Trophoblast cell (in vitro differentiated cells and primary cell): ENCODE measurements around the gene GLYATL3.

Source experiments
- DNase-seq, 2 donors: peaks; one replicate each; pipeline ENCODE4 v3.0.0-alpha.2; 2016
- H2AFZ ChIP-seq: 2 replicates; pipeline ENCODE4 v1.6.1; 2013; ENCODE audit warnings: low read length, moderate library complexity, mild to moderate bottlenecking; ENCODE audit not compliant: insufficient read depth, poor library complexity
- H2AK5ac ChIP-seq: 2 replicates; pipeline ENCODE4 v1.6.1; 2013; ENCODE audit warnings: mild to moderate bottlenecking, low read length
- H2BK120ac ChIP-seq: 2 replicates; pipeline ENCODE4 v1.6.1; 2013; ENCODE audit warnings: low read length, mild to moderate bottlenecking, moderate library complexity; ENCODE audit not compliant: insufficient read depth, poor library complexity
- H2BK12ac ChIP-seq: 2 replicates; pipeline ENCODE4 v1.6.1; 2013; ENCODE audit warnings: mild to moderate bottlenecking, low read length, moderate library complexity
- H2BK5ac ChIP-seq: 2 replicates; pipeline ENCODE4 v1.6.1; 2013; ENCODE audit warnings: low read length, low read depth, moderate library complexity, mild to moderate bottlenecking; ENCODE audit not compliant: poor library complexity
- H3K14ac ChIP-seq: 2 replicates; pipeline ENCODE4 v1.6.1; 2013; ENCODE audit warnings: mild to moderate bottlenecking, low read length
- H3K18ac ChIP-seq: 2 replicates; pipeline ENCODE4 v1.6.1; 2013; ENCODE audit warnings: mild to moderate bottlenecking, low read length
- H3K23ac ChIP-seq: 2 replicates; pipeline ENCODE4 v1.6.1; 2013; ENCODE audit warnings: low read length
- H3K27ac ChIP-seq: 2 replicates; pipeline ENCODE4 v1.5.1; 2013; ENCODE audit warnings: low read depth, mild to moderate bottlenecking, inconsistent platforms, low read length, moderate library complexity
- H3K27me3 ChIP-seq: 2 replicates; pipeline ENCODE4 v1.6.1; 2013; ENCODE audit warnings: inconsistent platforms, mild to moderate bottlenecking, low read length, moderate library complexity; ENCODE audit not compliant: insufficient read depth
- H3K36me3 ChIP-seq, 2 experiments: 1 replicate in 1 of 2; 2 replicates in 1 of 2; pipeline ENCODE4 v1.6.1; 2013; ENCODE audit warnings: low read length in 2 of 2, mild to moderate bottlenecking in 2 of 2, moderate library complexity in 1 of 2; ENCODE audit not compliant: insufficient read depth in 2 of 2, control insufficient read depth in 1 of 2
- H3K4ac ChIP-seq: 2 replicates; pipeline ENCODE4 v1.6.1; 2013; ENCODE audit warnings: low read depth, mild to moderate bottlenecking, low read length, moderate library complexity
- H3K4me1 ChIP-seq, 2 experiments: 1 replicate in 1 of 2; 2 replicates in 1 of 2; pipeline ENCODE4 v1.6.1; 2013; ENCODE audit warnings: low read length in 2 of 2, mild to moderate bottlenecking in 2 of 2, moderate library complexity in 1 of 2; ENCODE audit not compliant: insufficient read depth in 2 of 2, control insufficient read depth in 1 of 2
- H3K4me2 ChIP-seq: 2 replicates; pipeline ENCODE4 v1.6.1; 2013; ENCODE audit warnings: inconsistent platforms, mild to moderate bottlenecking, low read length, moderate library complexity
- H3K4me3 ChIP-seq: 2 replicates; pipeline ENCODE4 v1.5.1; 2013; ENCODE audit warnings: mild to moderate bottlenecking, low read depth, low read length, inconsistent platforms
- H3K79me1 ChIP-seq: one replicate; pipeline ENCODE4 v1.6.1; 2013; ENCODE audit warnings: low read length
- H3K79me2 ChIP-seq: 2 replicates; pipeline ENCODE4 v1.6.1; 2013; ENCODE audit warnings: low read length, mild to moderate bottlenecking; ENCODE audit not compliant: control insufficient read depth, insufficient read depth, poor library complexity
- H3K9ac ChIP-seq: 2 replicates; pipeline ENCODE4 v1.6.1; 2013; ENCODE audit warnings: mild to moderate bottlenecking, low read length
- H3K9me3 ChIP-seq: 2 replicates; pipeline ENCODE4 v1.6.1; 2013; ENCODE audit warnings: low read depth, mild to moderate bottlenecking, control low read depth, inconsistent platforms, low read length; ENCODE audit not compliant: insufficient read depth
- H4K12ac ChIP-seq: 2 replicates; pipeline ENCODE4 v1.6.1; 2013; ENCODE audit warnings: low read depth, mild to moderate bottlenecking, low read length, moderate library complexity
- H4K8ac ChIP-seq: 2 replicates; pipeline ENCODE4 v1.6.1; 2013; ENCODE audit warnings: low read depth, mild to moderate bottlenecking, low read length, moderate library complexity
- H4K91ac ChIP-seq: one replicate; pipeline ENCODE4 v1.6.1; 2013; ENCODE audit warnings: low read depth, mild to moderate bottlenecking, low read length, moderate library complexity
- WGBS: extraction: QIAGEN DNeasy Blood & Tissue Kit; methylation state at CpG from one replicate; pipeline ENCODE4 v1.1.7; 2013; ENCODE audit warnings: missing lambda C conversion rate; ENCODE audit not compliant: insufficient read length, insufficient coverage; ENCODE audit errors: extremely low coverage; 5-methylcytosine and 5-hydroxymethylcytosine counted together

The GLYATL3 gene

GRCh38 chr6:49540614-49541013, 40.9 kb downstream of the GLYATL3 start:
- Histone ChIP-seq H4K12ac (no peak overlapping the region), H3K27me3 (no peaks in the 10 kb centered on the region), H3K36me3 (no peaks in the 10 kb centered on the region), H3K23ac (no peak overlapping the region), H3K9ac (no peak overlapping the region), H3K4me2 (no peak overlapping the region), H4K8ac (no peak overlapping the region), H3K4me1 (no peaks in the 10 kb centered on the region), H3K14ac (no peak overlapping the region), H2BK120ac (no peak overlapping the region), H2AFZ (no peak overlapping the region), H2AK5ac (no peak overlapping the region), H3K18ac (no peak overlapping the region), H4K91ac (no peak overlapping the region), H3K79me2 (no peaks in the 10 kb centered on the region), H3K27ac (no peak overlapping the region), H3K4me3 (no peak overlapping the region), H3K9me3 (no peaks in the 10 kb centered on the region), H2BK12ac (no peak overlapping the region), H3K4ac (no peak overlapping the region), H3K79me1 (no peaks in the 10 kb centered on the region), H2BK5ac (no peak overlapping the region)
- peak in 1 of 2 donors; percentile 23 for DNase-seq

- H4K8ac ChIP-seq, result no peak overlapping the region
- H2BK5ac ChIP-seq, result no peak overlapping the region
- no peaks in the 10 kb centered on the region for H3K79me1 ChIP-seq
- no peak overlapping the region for H3K27ac ChIP-seq
- no peak overlapping the region for H3K9ac ChIP-seq
- H3K18ac ChIP-seq, result no peak overlapping the region
- H3K23ac ChIP-seq, result no peak overlapping the region
- H3K14ac ChIP-seq, result no peak overlapping the region
- no peaks in the 10 kb centered on the region for H3K36me3 ChIP-seq
- no peak overlapping the region for H2AK5ac ChIP-seq
- no CpG with 5 or more reads among the region's 1 CpG for WGBS
- H3K4ac ChIP-seq, result no peak overlapping the region
- no peak overlapping the region for H3K4me3 ChIP-seq
- H3K9me3 ChIP-seq, result no peaks in the 10 kb centered on the region
- no peaks in the 10 kb centered on the region for H3K27me3 ChIP-seq
- no peak overlapping the region for H4K91ac ChIP-seq
- no peaks in the 10 kb centered on the region for H3K79me2 ChIP-seq
- H3K4me2 ChIP-seq, result no peak overlapping the region
- H2BK120ac ChIP-seq, result no peak overlapping the region
- H4K12ac ChIP-seq, result no peak overlapping the region
- H2BK12ac ChIP-seq, result no peak overlapping the region
- H3K4me1 ChIP-seq, result no peaks in the 10 kb centered on the region
- no peak overlapping the region for H2AFZ ChIP-seq
- peak; percentile 41 to 89 for DNase-seq
These were observed 41.5 kb downstream of the GLYATL3 start for GRCh38 chr6:49541210-49541724.

DNA sequence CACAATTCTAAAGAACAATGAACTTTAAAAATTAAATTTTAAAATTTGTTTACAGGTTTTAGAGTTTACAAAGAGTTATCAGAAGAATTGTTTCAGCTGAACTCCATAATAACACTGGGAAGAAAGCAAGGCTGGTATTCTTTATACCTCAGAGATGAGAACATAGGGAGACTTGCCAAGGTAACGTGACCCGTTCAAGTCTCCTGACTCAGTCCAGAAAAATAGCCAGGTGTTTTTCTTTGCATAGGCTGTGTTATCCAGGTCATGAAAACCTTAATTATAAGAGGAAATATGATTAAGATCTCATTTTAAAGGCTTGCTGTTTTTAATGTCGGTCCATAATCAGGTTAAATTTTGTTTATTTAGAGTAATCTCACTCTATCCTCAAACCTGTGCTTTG, 42.2 kb downstream of the GLYATL3 start:
- Histone ChIP-seq H3K27ac (no peak overlapping the region), H3K9ac (no peak overlapping the region)
- no CpG with 5 or more reads among the region's 3 CpGs for whole genome bisulfite sequencing

DNA sequence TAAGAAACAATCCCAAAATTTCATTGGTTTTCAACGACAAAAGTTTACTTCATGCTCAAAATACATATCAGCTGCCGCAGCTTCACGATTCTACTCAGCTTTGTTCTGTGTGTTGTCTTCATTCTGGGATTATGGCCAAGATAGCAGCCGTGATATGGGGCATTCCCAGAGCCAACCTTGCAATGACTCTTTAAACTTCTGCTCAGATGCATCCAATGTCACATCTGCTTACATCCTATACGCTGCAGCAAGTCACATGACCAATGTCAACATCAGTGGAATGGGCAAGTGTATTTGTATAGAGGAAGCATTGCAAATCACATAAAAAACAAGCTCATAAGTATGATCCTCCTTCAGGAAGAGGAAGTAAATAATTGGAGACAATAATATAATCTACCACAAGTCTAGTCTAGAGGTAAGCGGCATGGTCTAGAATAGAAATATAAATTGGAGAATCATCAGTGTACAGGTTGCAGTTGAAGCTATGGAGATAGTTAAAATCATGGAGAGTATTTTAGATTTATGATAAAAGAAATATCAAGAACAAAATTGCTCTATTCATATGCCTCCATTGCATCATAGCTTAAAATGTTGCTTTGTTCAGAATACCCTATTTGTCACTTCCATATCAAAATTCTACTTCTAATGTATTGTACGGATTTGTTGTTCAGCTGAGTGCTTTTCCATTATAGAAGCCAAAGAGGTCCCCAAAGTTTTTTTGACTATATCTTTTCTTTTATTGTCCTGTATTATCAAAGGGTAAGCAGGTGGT, 43.5 kb downstream of the GLYATL3 start:
- Histone ChIP-seq H4K12ac (no peak overlapping the region), H3K4me2 (no peak overlapping the region), H3K9ac (no peak overlapping the region), H2BK120ac (no peak overlapping the region), H3K36me3 (no peaks in the 10 kb centered on the region), H3K23ac (no peak overlapping the region), H2AK5ac (no peak overlapping the region), H3K27ac (no peak overlapping the region), H4K8ac (no peak overlapping the region), H2BK5ac (no peak overlapping the region), H3K9me3 (no peaks in the 10 kb centered on the region), H3K79me1 (no peaks in the 10 kb centered on the region), H4K91ac (no peak overlapping the region), H2BK12ac (no peak overlapping the region), H3K14ac (no peak overlapping the region), H3K4me1 (no peaks in the 10 kb centered on the region), H3K18ac (no peak overlapping the region), H3K4me3 (no peak overlapping the region), H2AFZ (no peak overlapping the region), H3K79me2 (no peaks in the 10 kb centered on the region), H3K27me3 (no peaks in the 10 kb centered on the region), H3K4ac (no peak overlapping the region)
- no CpG with 5 or more reads among the region's 7 CpGs for WGBS
- DNase-seq, result no peak

More for the DNA sequence above, 42.2 kb downstream of the GLYATL3 start:
- H3K4me1 ChIP-seq, result no peaks in the 10 kb centered on the region
- no peaks in the 10 kb centered on the region for H3K27me3 ChIP-seq
- H2BK12ac ChIP-seq, result no peak overlapping the region
- H3K79me2 ChIP-seq, result no peaks in the 10 kb centered on the region
- H3K4me3 ChIP-seq, result no peak overlapping the region
- no peaks in the 10 kb centered on the region for H3K79me1 ChIP-seq
- no peak overlapping the region for H3K23ac ChIP-seq
- no peaks in the 10 kb centered on the region for H3K9me3 ChIP-seq
- no peak overlapping the region for H4K12ac ChIP-seq
- no peak for DNase-seq
- H3K4ac ChIP-seq, result no peak overlapping the region
- no peaks in the 10 kb centered on the region for H3K36me3 ChIP-seq
- H3K4me2 ChIP-seq, result no peak overlapping the region
- no peak overlapping the region for H2BK120ac ChIP-seq
- H4K91ac ChIP-seq, result no peak overlapping the region
- no peak overlapping the region for H4K8ac ChIP-seq
- no peak overlapping the region for H3K14ac ChIP-seq
- no peak overlapping the region for H2AFZ ChIP-seq
- no peak overlapping the region for H3K18ac ChIP-seq
- no peak overlapping the region for H2BK5ac ChIP-seq
- no peak overlapping the region for H2AK5ac ChIP-seq
